IMR-90 (cell line): ENCODE results near the gene DEPDC5. TPM values are rescaled to one million over a fixed set of nuclear protein-coding genes. Genes with fewer than 3 reads are reported as not detected.
"Not testable (repeated sequence)": the region's sequence is repeated elsewhere in the genome, so short reads cannot be mapped to it uniquely, and the experiment has no call there.

ENCODE experiments used
- ATAC-seq: fragments of 200-7000 bp; cut with Tn5 transposase; 2 replicates; pipeline ENCODE4 v1.9.1; 2020; ENCODE audit warnings: low read depth, mild to moderate bottlenecking, moderate library complexity
- BruUV-seq: library from RNA; stranded (reverse); fragments of 400-500 nt; replicated peaks from 2 replicates; lab custom pipeline; 2021; lab: Mats Ljungman, UMichigan
- CTCF ChIA-PET: fragments of 300-600 bp; formaldehyde crosslinking; extraction: SDS; loops from one replicate; lab custom pipeline; 2021; ENCODE audit warnings: antibody characterized with exemption; lab: Yijun Ruan, JAX
- POLR2A ChIA-PET: fragments of 300-600 bp; sonication (Branson Sonifier 250); formaldehyde crosslinking; loops from one replicate; lab custom pipeline; 2022; ENCODE audit warnings: antibody characterized with exemption; ENCODE audit not compliant: unreplicated experiment; lab: Charles Lee
- DNase-seq: peaks from one replicate; pipeline ENCODE4 v3.0.0; 2013
- H2AFZ ChIP-seq: replicated peaks from 2 replicates; pipeline ENCODE3; 2013; ENCODE audit warnings: low read length, mild to moderate bottlenecking; ENCODE audit not compliant: poor library complexity
- H2AK5ac ChIP-seq: 2 replicates; pipeline ENCODE4 v1.6.1; 2013; ENCODE audit warnings: low read depth, low read length, inconsistent platforms
- H2AK9ac ChIP-seq: replicated peaks from 2 replicates; pipeline ENCODE3; 2013; ENCODE audit warnings: mild to moderate bottlenecking, low read depth, low read length, moderate library complexity; ENCODE audit not compliant: poor library complexity
- H2BK120ac ChIP-seq: 2 replicates; pipeline ENCODE4 v1.6.1; 2013; ENCODE audit warnings: low read depth, low read length, inconsistent platforms
- H2BK15ac ChIP-seq: 3 replicates; pipeline ENCODE4 v1.6.1; 2013; ENCODE audit warnings: low read depth, low read length, inconsistent platforms
- H2BK20ac ChIP-seq: 2 replicates; pipeline ENCODE4 v1.6.1; 2013; ENCODE audit warnings: low read depth, mild to moderate bottlenecking, inconsistent platforms, low read length, moderate library complexity
- H2BK5ac ChIP-seq: 2 replicates; pipeline ENCODE4 v1.6.1; 2013; ENCODE audit warnings: mild to moderate bottlenecking, low read depth, low read length, inconsistent platforms; ENCODE audit not compliant: poor library complexity, severe bottlenecking
- H3K14ac ChIP-seq: replicated peaks from 2 replicates; pipeline ENCODE4 v1.6.1; 2013; ENCODE audit warnings: low read depth, low read length, inconsistent platforms
- H3K18ac ChIP-seq: 2 replicates; pipeline ENCODE4 v1.6.1; 2013; ENCODE audit warnings: low read depth, low read length, control low read depth
- H3K23ac ChIP-seq: 2 replicates; pipeline ENCODE4 v1.6.1; 2013; ENCODE audit warnings: low read depth, low read length, inconsistent platforms
- H3K27ac ChIP-seq: 2 replicates; pipeline ENCODE4 v1.5.1; 2013; ENCODE audit warnings: mild to moderate bottlenecking, control low read depth, low read length; ENCODE audit not compliant: insufficient read depth
- H3K27me3 ChIP-seq: 2 replicates; pipeline ENCODE4 v1.6.1; 2013; ENCODE audit warnings: low read length; ENCODE audit not compliant: control insufficient read depth, insufficient read depth
- H3K36me3 ChIP-seq: 2 replicates; pipeline ENCODE4 v1.6.1; 2013; ENCODE audit warnings: low read length, mixed read lengths; ENCODE audit not compliant: control insufficient read depth, insufficient read depth
- H3K4ac ChIP-seq: 2 replicates; pipeline ENCODE4 v1.6.1; 2013; ENCODE audit warnings: low read depth, low read length, inconsistent platforms
- H3K4me1 ChIP-seq: 2 replicates; pipeline ENCODE4 v1.6.1; 2013; ENCODE audit warnings: low read length, mixed read lengths; ENCODE audit not compliant: control insufficient read depth, insufficient read depth
- H3K4me2 ChIP-seq: 2 replicates; pipeline ENCODE4 v1.6.1; 2013; ENCODE audit warnings: low read depth, mild to moderate bottlenecking, control low read depth, low read length, moderate library complexity
- H3K4me3 ChIP-seq: 2 replicates; pipeline ENCODE4 v1.5.1; 2013; ENCODE audit warnings: low read depth, mild to moderate bottlenecking, control low read depth, low read length, moderate library complexity; ENCODE audit not compliant: insufficient read depth
- H3K56ac ChIP-seq: 2 replicates; pipeline ENCODE4 v1.6.1; 2013; ENCODE audit warnings: low read length, inconsistent platforms; ENCODE audit not compliant: insufficient read depth; ENCODE audit errors: extremely low read depth
- H3K79me1 ChIP-seq, 2 experiments: 2 replicates each; pipeline ENCODE4 v1.6.1; 2013; ENCODE audit warnings: low read length in 2 of 2, inconsistent platforms in 1 of 2, low read depth in 1 of 2
- H3K9ac ChIP-seq: 2 replicates; pipeline ENCODE4 v1.6.1; 2013; ENCODE audit warnings: low read depth, low read length, control low read depth
- H3K9me1 ChIP-seq: 2 replicates; pipeline ENCODE4 v1.6.1; 2013; ENCODE audit warnings: low read length, inconsistent platforms; ENCODE audit not compliant: insufficient read depth
- H3K9me3 ChIP-seq: 2 replicates; pipeline ENCODE4 v1.6.1; 2013; ENCODE audit warnings: low read length; ENCODE audit not compliant: control insufficient read depth, insufficient read depth
- H4K20me1 ChIP-seq: 2 replicates; pipeline ENCODE4 v1.6.1; 2013; ENCODE audit warnings: low read length, inconsistent platforms; ENCODE audit not compliant: insufficient read depth
- H4K5ac ChIP-seq: 2 replicates; pipeline ENCODE4 v1.6.1; 2013; ENCODE audit warnings: mild to moderate bottlenecking, low read depth, low read length, control low read depth
- H4K8ac ChIP-seq, 2 experiments: 2 replicates each; pipeline ENCODE4 v1.6.1; 2013; ENCODE audit warnings: low read depth in 2 of 2, low read length in 2 of 2, control low read depth in 1 of 2, inconsistent platforms in 1 of 2
- H4K91ac ChIP-seq: 2 replicates; pipeline ENCODE4 v1.6.1; 2013; ENCODE audit warnings: low read depth, low read length, inconsistent platforms; ENCODE audit not compliant: insufficient read depth
- CEBPB ChIP-seq: IDR thresholded peaks from 2 replicates; pipeline ENCODE4 v1.6.1; 2012; ENCODE audit warnings: low read depth, low read length, improper control_type of control experiment
- ELK1 ChIP-seq: fragments of 150-350 bp; IDR thresholded peaks from 2 replicates; pipeline ENCODE4 v1.6.1; 2016; ENCODE audit warnings: low read depth, mild to moderate bottlenecking, low read length, moderate library complexity, borderline replicate concordance
- WGBS, 2 experiments: methylation state at CpG; one replicate each; pipeline versions ENCODE4 v1.1.5 to v1.1.7; 2013; ENCODE audit warnings: missing lambda C conversion rate in 2 of 2; ENCODE audit not compliant: insufficient read length in 1 of 2; ENCODE audit errors: extremely low coverage in 2 of 2; 5-methylcytosine and 5-hydroxymethylcytosine counted together
- dilution Hi-C: fragments of 300-500 bp; cut with HindIII; formaldehyde crosslinking; loops from one replicate; pipeline ENCODE4 v1.14.3; 2018; ENCODE audit warnings: low sequenced_read_pairs; ENCODE audit not compliant: unreplicated experiment
- in situ Hi-C: fragments of 300-500 bp; cut with MboI; formaldehyde crosslinking; loops from 3 replicates; pipeline ENCODE4 v1.14.3; 2019; ENCODE audit warnings: low sequenced_read_pairs, inconsistent platforms, mixed read lengths
- intact Hi-C: fragments of 100-400 bp; cut with micrococcal nuclease; formaldehyde crosslinking; loops from 2 replicates; pipeline ENCODE4 v1.10.0; 2022
- polyA plus RNA-seq, 3 experiments: library from polyadenylated mRNA; depleted of rRNA; stranded (reverse); fragments of >200 nt; gene quantifications; 2 replicates each; pipeline ENCODE4 v1.2.3, GENCODE V29; 2012; ENCODE audit warnings: low replicate concordance in 1 of 3
- total RNA-seq: library from RNA; depleted of rRNA; stranded (reverse); fragments of >200 nt; gene quantifications from 2 replicates; pipeline ENCODE4 v1.2.3, GENCODE V29; 2012

The DEPDC5 gene
- total and polyA plus RNA-seq, 2 of the 4 experiments (the other 2 are of a cell fraction): 6.6 to 12.9 TPM

GRCh38 chr22:31800065-31800464 lies 46.2 kb downstream of the DEPDC5 start:
- no peaks in the 10 kb centered on the region for H3K79me1 ChIP-seq
- ChIA-PET CTCF (interaction anchor here (0.6 to 1.2 kb wide), 3 partner anchors 9 to 1381 kb away, joined by 3 to 5 read pairs (median 5); no protein-coding TSS in a partner anchor), POLR2A (no interaction called here)
- no peak overlapping the region for H2AK9ac ChIP-seq
- no peaks in the 10 kb centered on the region for H4K20me1 ChIP-seq
- peak overlapping the region; percentile 44; the same call in 1 of the 2 replicates for H3K18ac ChIP-seq
- in situ Hi-C loops: no loop called here
- peak; percentile 73 for ATAC-seq
- H2BK5ac ChIP-seq: peak overlapping the region; percentile 57
- DNase-seq: peak; percentile 78
- no peak overlapping the region; the same call in 1 of the 2 replicates for H3K4ac ChIP-seq
- no peaks in the 10 kb centered on the region for H3K4me1 ChIP-seq
- H3K27ac ChIP-seq: no peak overlapping the region
- peak overlapping the region; percentile 19; the same call in 1 of the 2 replicates for H2BK120ac ChIP-seq
- no peak overlapping the region; the same call in 1 of the 2 replicates for H3K23ac ChIP-seq
- dilution Hi-C loops: no loop called here
- TF ChIP-seq ELK1: no peak
- peak; percentile 40; the same call in 1 of the 2 replicates for TF ChIP-seq CEBPB
- H2AK5ac ChIP-seq: no peak overlapping the region
- BruUV-seq: no TSS peak
- no peak overlapping the region; the same call in 1 of the 2 replicates for H4K5ac ChIP-seq
- no peak overlapping the region for H4K8ac ChIP-seq
- peak overlapping the region; percentile 67 for H3K14ac ChIP-seq
- no peaks in the 10 kb centered on the region for H3K9me3 ChIP-seq
- intact Hi-C loops: no loop called here
- H3K4me2 ChIP-seq: no peak overlapping the region
- 0 out of 2 replicates have a peak, but pooled peaks cover 5% of the 10 kb centered on the region for H3K9me1 ChIP-seq
- H2BK15ac ChIP-seq: no peak overlapping the region
- no peak overlapping the region for H2AFZ ChIP-seq
- peaks cover 44% of the 10 kb centered on the region for H3K36me3 ChIP-seq
- no peak overlapping the region for H3K9ac ChIP-seq
- H3K27me3 ChIP-seq: no peaks in the 10 kb centered on the region
- H2BK20ac ChIP-seq: peak overlapping the region; percentile 77; the same call in 1 of the 2 replicates
- H4K91ac ChIP-seq: no peak overlapping the region
- H3K56ac ChIP-seq: no peak overlapping the region
- H3K4me3 ChIP-seq: no peak overlapping the region

- POLR2A ChIA-PET, BruUV-seq, H3K27ac ChIP-seq, H2BK120ac ChIP-seq, H2AK5ac ChIP-seq, H2AK9ac ChIP-seq, H4K5ac ChIP-seq, H4K20me1 ChIP-seq, H3K79me1 ChIP-seq, H3K4me3 ChIP-seq, H3K18ac ChIP-seq, H3K9me3 ChIP-seq, H3K9ac ChIP-seq, H3K4ac ChIP-seq, H3K4me1 ChIP-seq, H2BK5ac ChIP-seq, in situ Hi-C loops, H4K8ac ChIP-seq, DNase-seq, H4K91ac ChIP-seq, H2AFZ ChIP-seq, H2BK20ac ChIP-seq, dilution Hi-C loops, H2BK15ac ChIP-seq, H3K27me3 ChIP-seq, H3K4me2 ChIP-seq, ATAC-seq, H3K14ac ChIP-seq, H3K9me1 ChIP-seq, H3K23ac ChIP-seq, H3K56ac ChIP-seq, intact Hi-C loops: not testable (repeated sequence)
- WGBS, 2 experiments: no CpG with 5 or more reads among the region's 6 CpGs
- peaks cover 46% of the 10 kb centered on the region for H3K36me3 ChIP-seq
- CTCF ChIA-PET: interaction anchor here (0.6 to 1.2 kb wide), 3 partner anchors 8 to 139 kb away, joined by 3 to 5 read pairs (median 4); no protein-coding TSS in a partner anchor
These were observed 47.0 kb downstream of the DEPDC5 start for GRCh38 chr22:31800861-31801260.
